Parathyroid adenoma (tissue), 2 donors: ENCODE results near the gene ELMOD2.

Experiments
- H2AFZ ChIP-seq: fragments of 300-600 bp; sonication (generic); one replicate; pipeline ENCODE4 v1.7.0; 2017; ENCODE audit warnings: antibody characterized with exemption, mild to moderate bottlenecking
- H3K27ac ChIP-seq: fragments of 300-600 bp; sonication (generic); one replicate; pipeline ENCODE4 v1.7.0; 2017
- H3K27me3 ChIP-seq: fragments of 300-600 bp; sonication (generic); one replicate; pipeline ENCODE4 v1.7.0; 2017; ENCODE audit warnings: low read length; ENCODE audit not compliant: control insufficient read depth, insufficient read depth
- H3K36me3 ChIP-seq: fragments of 300-600 bp; sonication (generic); one replicate; pipeline ENCODE4 v1.7.0; 2017; ENCODE audit warnings: low read length; ENCODE audit not compliant: control insufficient read depth, insufficient read depth
- H3K4me1 ChIP-seq: fragments of 300-600 bp; sonication (generic); one replicate; pipeline ENCODE4 v1.7.0; 2017; ENCODE audit warnings: control low read depth
- H3K4me2 ChIP-seq: fragments of 300-600 bp; sonication (generic); one replicate; pipeline ENCODE4 v1.7.0; 2017; ENCODE audit warnings: low read length
- H3K4me3 ChIP-seq: fragments of 300-600 bp; sonication (generic); one replicate; pipeline ENCODE4 v1.7.0; 2017; ENCODE audit warnings: low read depth, low read length
- H3K79me2 ChIP-seq: fragments of 300-600 bp; sonication (generic); one replicate; pipeline ENCODE4 v1.7.0; 2017; ENCODE audit warnings: control low read depth
- H3K9ac ChIP-seq: fragments of 300-600 bp; sonication (generic); one replicate; pipeline ENCODE4 v1.7.0; 2017; ENCODE audit warnings: mild to moderate bottlenecking
- H3K9me3 ChIP-seq: fragments of 300-600 bp; sonication (generic); one replicate; pipeline ENCODE4 v1.7.0; 2017; ENCODE audit warnings: low read length; ENCODE audit not compliant: control insufficient read depth
- CTCF ChIP-seq: fragments of 300-600 bp; sonication (generic); IDR thresholded peaks from one replicate; pipeline ENCODE4 v1.7.0; 2017; ENCODE audit warnings: antibody characterized with exemption, mild to moderate bottlenecking
- donor health status: primary hyperparathyroidism.

ELMOD2 gene

GRCh38 chr4:140523370-140523856 lies 555 bp upstream of the ELMOD2 start:
- Histone ChIP-seq H3K27me3 (no peaks in the 10 kb centered on the region), H2AFZ (peak overlapping the region; percentile 93), H3K9me3 (no peaks in the 10 kb centered on the region), H3K27ac (peak overlapping the region; percentile 29), H3K4me3 (peak overlapping the region; percentile 61), H3K4me1 (peaks cover 2% of the 10 kb centered on the region), H3K79me2 (no peaks in the 10 kb centered on the region), H3K4me2 (peak overlapping the region; percentile 87), H3K36me3 (no peaks in the 10 kb centered on the region), H3K9ac (no peak overlapping the region)
- no peak for TF ChIP-seq CTCF

- H3K36me3 ChIP-seq, result no peaks in the 10 kb centered on the region
- no peak overlapping the region for H3K4me3 ChIP-seq
- no peak for TF ChIP-seq CTCF
- H2AFZ ChIP-seq, result no peak overlapping the region
- no peaks in the 10 kb centered on the region for H3K9me3 ChIP-seq
- no peaks in the 10 kb centered on the region for H3K4me1 ChIP-seq
- no peak overlapping the region for H3K27ac ChIP-seq
- no peak overlapping the region for H3K9ac ChIP-seq
- no peaks in the 10 kb centered on the region for H3K27me3 ChIP-seq
- H3K4me2 ChIP-seq, result no peak overlapping the region
- no peaks in the 10 kb centered on the region for H3K79me2 ChIP-seq
Measured at GRCh38 chr4:140529434-140529833, 5.5 kb downstream of the ELMOD2 start.

DNA sequence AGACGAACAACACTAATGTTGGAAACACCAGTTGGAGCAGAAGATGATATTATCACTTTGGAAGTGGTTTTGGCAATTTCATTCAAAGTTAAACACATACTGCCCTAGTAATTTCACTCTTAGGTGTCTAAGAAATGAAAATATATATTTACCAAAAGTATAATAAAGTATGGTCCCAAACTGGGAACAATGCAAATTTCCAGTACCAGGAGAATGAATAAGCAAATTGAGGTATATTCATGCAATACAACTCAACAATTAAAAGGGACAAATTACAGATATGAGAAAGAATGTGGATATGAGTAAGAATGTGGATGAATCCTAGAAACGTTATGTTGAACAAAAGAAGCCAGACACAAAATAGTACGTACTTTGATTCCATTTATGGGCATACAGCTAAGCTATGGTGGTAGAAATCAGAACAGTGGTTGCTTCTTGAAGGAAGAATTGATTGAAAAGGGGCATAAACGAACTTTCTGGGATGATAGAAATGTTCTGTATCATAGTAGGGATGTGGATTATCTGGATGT lies 10.0 kb downstream of the ELMOD2 start:
- Histone ChIP-seq H3K4me3 (no peak overlapping the region), H2AFZ (no peak overlapping the region), H3K36me3 (no peaks in the 10 kb centered on the region), H3K9me3 (no peaks in the 10 kb centered on the region), H3K4me1 (no peaks in the 10 kb centered on the region), H3K9ac (no peak overlapping the region), H3K4me2 (no peak overlapping the region), H3K27ac (no peak overlapping the region), H3K79me2 (no peaks in the 10 kb centered on the region), H3K27me3 (no peaks in the 10 kb centered on the region)
- TF ChIP-seq CTCF, result no peak

DNA sequence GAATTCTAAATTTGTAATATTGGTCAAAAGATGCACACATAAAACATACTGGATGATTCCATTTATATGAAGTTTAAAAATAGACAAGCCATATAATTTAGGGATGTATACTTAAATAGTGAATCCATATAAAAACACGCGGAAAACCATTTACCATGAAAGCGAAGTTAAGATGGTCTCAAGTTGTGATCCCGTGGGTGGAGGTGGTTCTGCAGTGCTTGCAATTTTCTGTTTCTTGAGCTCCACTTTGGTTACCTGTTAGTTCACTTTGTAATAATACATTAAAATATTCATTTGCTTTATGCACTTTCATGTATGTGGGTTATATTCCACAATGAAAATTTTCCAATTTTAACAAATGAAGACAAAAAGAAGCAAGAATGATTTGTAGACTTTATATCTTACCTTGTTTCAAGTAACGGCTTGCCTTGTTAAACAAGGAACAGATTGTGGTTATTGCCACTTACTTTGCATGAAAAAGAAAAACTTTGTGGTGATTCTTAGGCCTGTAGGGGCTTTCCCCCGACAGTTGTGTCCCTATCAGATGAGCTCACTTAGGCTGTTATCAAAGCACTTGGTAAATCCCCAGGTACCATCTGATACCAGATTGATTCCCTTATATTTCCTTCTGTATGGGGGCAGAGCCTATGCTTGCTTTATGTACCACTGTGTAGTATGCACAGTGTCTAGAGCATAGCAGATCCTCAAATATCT lies 32.6 kb downstream of the ELMOD2 start:
- no peak overlapping the region for H2AFZ ChIP-seq
- no peak overlapping the region for H3K4me3 ChIP-seq
- H3K9ac ChIP-seq, result no peak overlapping the region
- H3K27ac ChIP-seq, result no peak overlapping the region
- no peaks in the 10 kb centered on the region for H3K4me1 ChIP-seq
- no peaks in the 10 kb centered on the region for H3K36me3 ChIP-seq
- TF ChIP-seq CTCF, result no peak
- no peaks in the 10 kb centered on the region for H3K27me3 ChIP-seq
- no peak overlapping the region for H3K4me2 ChIP-seq
- no peaks in the 10 kb centered on the region for H3K9me3 ChIP-seq
- no peaks in the 10 kb centered on the region for H3K79me2 ChIP-seq
